ENCODE data around the gene MSLN. TPM values are rescaled to one million over a fixed set of nuclear protein-coding genes. Genes with fewer than 3 reads are reported as not detected.

The MSLN gene
- total RNA-seq, 6 donors from 2014 or later, result 47.8 to 275 (median 121) TPM

DNA sequence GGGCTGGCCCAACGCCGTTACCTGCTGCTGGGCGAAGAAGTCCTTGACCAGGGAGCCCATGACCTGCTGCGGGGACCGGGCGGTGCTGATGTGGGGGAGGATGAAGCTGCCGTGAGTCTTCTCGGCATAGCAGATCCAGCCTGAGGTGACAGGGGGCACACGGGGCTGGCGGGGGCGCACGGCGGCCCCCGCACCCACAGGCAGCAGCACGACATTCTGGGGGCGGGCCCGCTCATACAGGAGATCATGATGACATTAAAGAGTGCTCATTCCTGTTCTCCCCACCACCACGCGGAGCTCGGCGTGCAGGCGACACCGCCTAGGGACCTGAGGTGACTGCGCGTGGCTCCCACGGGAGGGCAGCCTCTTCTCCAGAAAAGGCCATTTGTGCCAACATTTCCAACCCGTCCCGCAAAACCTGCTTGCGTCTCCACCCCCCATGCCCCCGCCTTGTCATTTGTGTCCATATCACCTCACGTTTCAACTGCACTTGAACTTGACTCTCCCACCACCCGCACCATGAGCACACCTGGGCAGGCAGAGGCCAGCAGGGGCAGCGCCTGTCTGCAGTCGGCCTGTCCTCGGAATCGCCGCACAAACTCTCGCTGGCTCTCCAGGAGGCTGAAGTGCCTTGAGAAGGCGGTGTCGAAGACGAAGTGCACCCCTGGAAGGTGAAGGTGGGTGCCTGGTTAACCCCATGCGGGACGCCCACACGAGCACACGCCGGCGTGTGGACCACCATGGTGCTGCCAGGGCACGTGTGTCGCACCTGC, 26.1 kb upstream of the MSLN start:
- H3K9me3 ChIP-seq, result no peaks in the 10 kb centered on the region
- no peaks in the 10 kb centered on the region for H3K27me3 ChIP-seq
- WGBS, 2 donors, result 94 to 95% methylated on average over 40 to 49 of the region's 49 CpGs
- no peaks in the 10 kb centered on the region for H3K4me1 ChIP-seq
- DNase-seq, result peak in 1 of 2 donors; percentile 81
- no peak overlapping the region for H3K27ac ChIP-seq
- no peak for ATAC-seq (ENCODE audit: low FRiP score in 2 of 2)
- H3K4me3 ChIP-seq, result no peak overlapping the region
- H3K36me3 ChIP-seq, result peaks cover 2 to 79% (median 49%) of the 10 kb centered on the region in 4 donors
- no peak for TF ChIP-seq POLR2A (IDR thresholded peaks at IDR 0.05)
- no peak for TF ChIP-seq EP300 (IDR thresholded peaks at IDR 0.05)
- TF ChIP-seq, protein P1, sequence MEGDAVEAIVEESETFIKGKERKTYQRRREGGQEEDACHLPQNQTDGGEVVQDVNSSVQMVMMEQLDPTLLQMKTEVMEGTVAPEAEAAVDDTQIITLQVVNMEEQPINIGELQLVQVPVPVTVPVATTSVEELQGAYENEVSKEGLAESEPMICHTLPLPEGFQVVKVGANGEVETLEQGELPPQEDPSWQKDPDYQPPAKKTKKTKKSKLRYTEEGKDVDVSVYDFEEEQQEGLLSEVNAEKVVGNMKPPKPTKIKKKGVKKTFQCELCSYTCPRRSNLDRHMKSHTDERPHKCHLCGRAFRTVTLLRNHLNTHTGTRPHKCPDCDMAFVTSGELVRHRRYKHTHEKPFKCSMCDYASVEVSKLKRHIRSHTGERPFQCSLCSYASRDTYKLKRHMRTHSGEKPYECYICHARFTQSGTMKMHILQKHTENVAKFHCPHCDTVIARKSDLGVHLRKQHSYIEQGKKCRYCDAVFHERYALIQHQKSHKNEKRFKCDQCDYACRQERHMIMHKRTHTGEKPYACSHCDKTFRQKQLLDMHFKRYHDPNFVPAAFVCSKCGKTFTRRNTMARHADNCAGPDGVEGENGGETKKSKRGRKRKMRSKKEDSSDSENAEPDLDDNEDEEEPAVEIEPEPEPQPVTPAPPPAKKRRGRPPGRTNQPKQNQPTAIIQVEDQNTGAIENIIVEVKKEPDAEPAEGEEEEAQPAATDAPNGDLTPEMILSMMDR (IDR thresholded peaks at IDR 0.05), result no peak
- no peak for TF ChIP-seq POLR2AphosphoS5 (IDR thresholded peaks at IDR 0.05)

DNA sequence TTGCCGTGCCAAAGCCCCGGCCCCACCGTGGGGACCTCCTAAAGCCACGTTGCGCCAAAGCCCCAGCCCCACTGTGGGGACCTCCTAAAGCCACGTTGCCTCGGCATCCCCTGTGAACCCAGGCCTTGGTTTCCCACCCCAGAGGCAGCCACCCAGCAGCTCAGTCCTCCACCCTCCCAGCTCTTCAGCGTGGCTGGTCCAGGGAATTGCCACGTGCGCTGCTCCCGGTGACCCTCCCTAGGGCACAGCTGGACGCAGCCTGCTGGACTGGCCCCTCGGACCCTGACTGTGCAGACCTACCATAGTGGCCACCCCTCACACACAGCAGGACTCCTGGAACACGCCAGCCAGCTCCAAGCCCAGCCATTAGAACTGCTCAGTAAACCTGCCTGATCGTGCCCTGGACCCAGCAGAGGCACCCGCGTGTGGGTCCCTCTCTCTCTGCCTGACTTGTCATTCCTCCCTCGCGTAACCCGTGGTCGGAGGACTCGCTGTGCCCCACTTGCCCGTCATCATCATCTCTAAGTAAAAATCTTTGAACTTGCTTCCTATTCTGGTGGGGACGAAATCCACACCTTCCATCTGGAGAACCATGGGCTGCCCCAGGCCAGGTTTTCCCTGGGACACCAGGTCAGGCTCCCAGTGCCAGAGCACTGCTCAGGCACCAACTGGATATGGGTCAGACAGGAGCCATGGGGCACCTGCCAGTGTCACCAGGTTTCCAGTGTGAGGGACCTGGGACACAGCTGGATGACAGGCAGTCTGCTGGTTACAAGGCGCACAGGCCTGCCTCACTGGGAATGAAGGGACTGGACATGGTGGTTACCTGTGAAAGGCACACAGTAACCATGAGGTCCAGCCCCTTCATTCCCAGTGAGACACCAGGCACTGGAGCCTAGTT, 25.3 kb upstream of the MSLN start:
- Histone ChIP-seq H3K27me3 (no peaks in the 10 kb centered on the region), H3K9me3 (no peaks in the 10 kb centered on the region), H3K36me3 (peaks cover 2 to 78% (median 45%) of the 10 kb centered on the region in 4 donors), H3K27ac (no peak overlapping the region), H3K4me3 (no peak overlapping the region), H3K4me1 (peaks cover 6 to 8% (median 8%) of the 10 kb centered on the region in 4 donors)
- ATAC-seq (ENCODE audit: low FRiP score in 2 of 2), result no peak
- DNase-seq, result peak in 1 of 2 donors; percentile 71
- no peak for TF ChIP-seq POLR2AphosphoS5 (IDR thresholded peaks at IDR 0.05)
- TF ChIP-seq POLR2A (IDR thresholded peaks at IDR 0.05), result no peak
- TF ChIP-seq, protein P1 (IDR thresholded peaks at IDR 0.05), result no peak
- TF ChIP-seq EP300 (IDR thresholded peaks at IDR 0.05), result no peak
- WGBS, 2 donors, result 96 to 97% methylated on average over 16 to 24 of the region's 25 CpGs

DNA sequence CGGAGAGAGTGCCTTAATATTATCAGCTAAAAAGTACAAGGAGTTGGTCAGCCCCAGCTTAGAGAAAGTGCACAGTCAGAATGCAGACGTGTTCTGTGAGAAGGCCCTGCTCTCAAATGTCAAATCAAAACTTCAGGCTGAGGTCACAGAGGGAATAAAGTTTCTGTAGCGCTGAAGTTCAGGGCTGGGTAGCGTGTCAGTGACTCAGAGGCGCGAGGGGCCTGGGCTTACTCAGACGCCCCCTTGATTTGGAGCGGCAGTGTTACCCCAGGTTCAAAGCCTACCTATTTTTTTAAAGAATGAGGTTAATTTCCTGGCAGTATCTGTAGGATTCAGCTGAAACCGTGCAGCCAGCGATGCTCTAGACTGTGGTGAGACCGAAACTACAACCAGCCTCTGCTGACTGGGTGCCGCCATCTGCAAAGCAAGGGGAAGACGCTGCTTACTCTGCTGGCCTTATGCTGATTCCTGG, 24.5 kb upstream of the MSLN start:
- Histone ChIP-seq H3K4me1 (peaks cover 8 to 11% (median 10%) of the 10 kb centered on the region in 4 donors), H3K27me3 (no peaks in the 10 kb centered on the region), H3K4me3 (no peak overlapping the region), H3K9me3 (no peaks in the 10 kb centered on the region), H3K36me3 (peaks cover 2 to 72% (median 43%) of the 10 kb centered on the region in 4 donors), H3K27ac (no peak overlapping the region)
- 86 to 89% methylated on average over 13 of the region's 13 CpGs for WGBS, 2 donors
- DNase-seq (no peak), ATAC-seq (ENCODE audit: low FRiP score in 2 of 2) (no peak)
- TF ChIP-seq EP300 (IDR thresholded peaks at IDR 0.05) (no peak), POLR2AphosphoS5 (IDR thresholded peaks at IDR 0.05) (no peak), POLR2A (IDR thresholded peaks at IDR 0.05) (no peak)
- TF ChIP-seq, protein P1 (IDR thresholded peaks at IDR 0.05), result no peak

DNA sequence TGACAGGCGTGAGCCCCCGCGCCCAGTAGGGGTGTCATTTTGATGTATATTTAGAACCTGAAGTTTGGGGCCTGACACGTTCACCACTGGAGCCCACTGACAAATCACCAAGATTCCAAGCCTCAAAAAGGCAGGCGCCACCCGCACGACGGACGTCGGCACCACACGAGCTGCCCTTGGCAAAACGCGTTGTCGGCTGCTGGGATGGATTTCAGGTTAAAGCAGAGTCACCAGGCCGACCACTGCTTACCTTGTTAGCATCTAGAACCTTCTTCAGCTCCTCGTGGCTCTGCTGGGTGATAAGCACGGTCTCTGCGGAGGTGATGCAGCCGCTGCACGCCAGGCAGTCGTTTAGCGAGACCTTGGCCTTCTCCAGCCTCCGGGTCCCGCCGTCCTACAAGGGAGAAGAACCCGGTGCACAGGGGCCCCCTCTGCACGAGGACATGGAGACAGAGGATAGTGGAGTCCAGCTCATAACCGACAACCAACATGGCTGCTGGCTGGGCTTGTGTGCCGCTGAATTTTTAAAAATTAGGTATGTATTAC, 23.5 kb upstream of the MSLN start:
- Histone ChIP-seq H3K27me3 (no peaks in the 10 kb centered on the region), H3K27ac (no peak overlapping the region), H3K4me3 (no peak overlapping the region), H3K9me3 (no peaks in the 10 kb centered on the region), H3K4me1 (peaks cover 13 to 17% (median 13%) of the 10 kb centered on the region in 4 donors), H3K36me3 (peaks cover 2 to 64% (median 42%) of the 10 kb centered on the region in 4 donors)
- TF ChIP-seq POLR2AphosphoS5 (IDR thresholded peaks at IDR 0.05) (no peak), EP300 (IDR thresholded peaks at IDR 0.05) (no peak), POLR2A (IDR thresholded peaks at IDR 0.05) (no peak)
- TF ChIP-seq, protein P1 (IDR thresholded peaks at IDR 0.05), result no peak
- ATAC-seq (ENCODE audit: low FRiP score in 2 of 2), result no peak
- whole genome bisulfite sequencing, 2 donors, result 95 to 97% methylated on average over 27 to 29 of the region's 29 CpGs
- peak in 1 of 2 donors; percentile 67 for DNase-seq

Data from upper lobe of left lung (tissue), 6 donors.